Effector CD8-positive, alpha-beta T cell (primary cell): ENCODE data around the gene CTNNBL1.

ENCODE experiments used
- DNase-seq: peaks from one replicate; lab custom pipeline; 2025; lab: John Stamatoyannopoulos, UW

CTNNBL1 gene

DNA sequence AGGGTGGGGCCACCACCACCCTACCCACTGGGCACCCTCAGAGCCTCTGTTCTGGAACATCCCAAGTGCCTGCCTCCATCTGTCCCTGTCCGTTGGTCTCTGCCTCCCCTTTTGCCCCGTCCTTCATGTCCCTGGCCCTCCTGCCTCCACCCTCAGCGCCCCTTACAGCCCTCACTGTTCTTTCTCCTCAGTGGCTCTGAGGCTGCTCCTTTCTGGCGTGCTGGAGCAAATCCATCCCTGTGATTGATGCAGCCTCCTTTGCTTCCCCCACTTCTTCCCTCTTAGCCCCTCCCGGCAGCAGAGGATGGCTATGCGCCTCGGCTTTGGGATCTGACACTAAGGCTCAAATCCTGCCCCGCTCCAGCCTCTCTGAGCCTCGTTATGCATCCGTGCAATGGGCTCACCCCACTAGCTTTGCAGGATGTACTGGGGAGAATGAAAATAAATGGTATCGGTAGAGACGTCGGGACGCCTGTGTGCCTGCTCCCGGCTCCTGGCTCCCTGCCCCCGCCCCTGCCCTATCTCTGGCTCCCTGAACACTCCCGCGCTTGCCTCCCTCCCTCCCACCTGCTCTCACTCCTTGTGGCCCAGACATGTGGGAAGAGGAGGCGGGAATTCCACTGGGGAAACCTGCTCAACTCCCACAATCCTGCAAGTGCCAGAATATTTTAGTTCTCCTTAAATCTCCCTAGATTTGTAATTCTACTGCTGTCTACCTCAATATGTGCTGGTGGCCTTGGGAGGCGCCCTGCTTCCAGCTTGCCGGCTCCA is 222.2 kb downstream of the CTNNBL1 start:
- DNase-seq, result no peak

DNA sequence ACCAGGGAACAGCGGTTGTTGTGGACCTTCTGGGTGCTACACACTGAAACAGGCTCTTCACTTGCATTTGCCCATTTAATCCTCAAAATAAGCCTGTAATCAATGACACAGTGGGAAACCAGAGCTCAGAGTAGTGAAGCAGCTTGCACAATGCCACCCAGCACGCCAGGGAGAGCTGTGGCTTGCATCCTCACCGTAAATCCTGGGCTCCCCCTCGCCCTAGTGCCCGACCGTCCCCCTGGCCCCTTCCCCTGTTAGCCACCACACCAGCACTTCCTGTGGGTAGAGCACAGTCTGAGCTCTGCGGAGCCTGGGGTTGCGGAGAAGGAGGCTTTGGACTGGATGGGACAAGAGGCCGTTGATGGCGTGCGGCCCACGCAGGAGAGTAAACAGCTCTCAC is 223.6 kb downstream of the CTNNBL1 start:
- no peak for DNase-seq

DNA sequence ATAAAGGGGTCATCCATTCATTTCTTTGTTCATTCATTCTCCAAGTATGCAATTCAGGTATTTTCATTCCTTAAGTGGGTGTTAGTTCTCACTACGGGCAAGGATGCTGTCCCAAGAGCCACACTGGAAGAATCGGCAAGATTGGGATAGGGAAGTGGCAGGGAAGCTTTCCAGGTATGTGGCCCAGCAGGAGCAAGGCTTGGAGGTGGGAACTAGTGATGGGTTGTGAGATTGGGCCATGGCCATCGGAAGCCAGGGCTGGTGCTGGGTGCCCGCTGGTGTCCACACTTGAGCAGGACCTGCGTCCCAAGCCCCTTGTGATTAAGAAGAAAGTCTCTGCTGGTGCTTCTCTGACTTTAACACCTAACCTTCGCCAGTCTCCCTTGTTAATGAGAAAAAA is 224.2 kb downstream of the CTNNBL1 start:
- no peak for DNase-seq

DNA sequence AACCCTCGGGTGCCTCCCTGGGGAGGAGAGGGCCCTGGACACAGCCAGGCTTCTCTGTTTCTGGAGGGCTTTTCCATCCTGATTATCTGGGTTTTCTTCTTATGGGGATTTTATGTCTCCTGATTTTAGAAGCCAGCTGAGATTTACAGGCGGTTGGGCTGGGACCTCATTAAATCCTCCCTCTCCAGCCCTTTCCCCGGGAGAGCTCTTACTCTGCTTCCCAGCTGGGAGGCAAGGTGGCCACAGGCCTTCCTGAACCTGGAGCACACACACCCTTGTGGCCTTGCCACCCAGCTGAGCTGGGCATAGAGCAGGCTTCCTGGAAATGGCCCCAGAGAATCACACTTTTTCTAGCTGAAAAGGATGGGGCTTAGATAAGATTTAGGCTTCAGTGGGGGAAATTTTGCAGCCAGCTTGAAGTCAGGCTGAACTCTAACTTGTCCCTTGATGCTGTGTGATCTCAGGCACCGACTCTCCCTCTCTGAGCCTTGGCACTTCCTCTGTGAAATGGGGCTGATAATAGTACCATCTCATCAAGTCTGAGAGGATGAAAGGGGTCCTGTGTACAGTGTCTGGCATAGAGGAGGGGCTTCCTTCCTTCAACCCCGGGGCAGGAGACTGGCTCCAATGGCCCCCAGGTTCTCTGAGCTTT is 225.7 kb downstream of the CTNNBL1 start:
- no peak for DNase-seq

DNA sequence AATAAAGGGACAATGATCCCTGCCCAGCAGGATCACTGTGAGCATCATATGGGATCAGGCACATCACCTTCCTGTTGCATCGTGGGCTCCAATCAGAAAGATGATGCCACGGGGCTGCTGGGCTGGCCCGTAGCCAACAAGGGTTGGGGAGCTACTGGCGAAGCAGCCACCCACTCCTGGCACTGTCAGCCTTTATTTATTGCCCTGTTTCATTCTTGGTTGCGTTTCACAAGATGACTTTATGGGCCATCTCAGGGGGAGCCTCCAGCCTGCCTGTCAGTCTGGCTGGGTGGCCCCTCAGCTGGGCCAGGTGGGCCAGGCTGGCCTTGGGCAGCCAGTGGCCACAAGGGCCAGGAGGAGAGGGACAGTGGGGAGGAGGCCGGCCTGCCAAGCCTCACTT is 226.4 kb downstream of the CTNNBL1 start:
- no peak for DNase-seq

DNA sequence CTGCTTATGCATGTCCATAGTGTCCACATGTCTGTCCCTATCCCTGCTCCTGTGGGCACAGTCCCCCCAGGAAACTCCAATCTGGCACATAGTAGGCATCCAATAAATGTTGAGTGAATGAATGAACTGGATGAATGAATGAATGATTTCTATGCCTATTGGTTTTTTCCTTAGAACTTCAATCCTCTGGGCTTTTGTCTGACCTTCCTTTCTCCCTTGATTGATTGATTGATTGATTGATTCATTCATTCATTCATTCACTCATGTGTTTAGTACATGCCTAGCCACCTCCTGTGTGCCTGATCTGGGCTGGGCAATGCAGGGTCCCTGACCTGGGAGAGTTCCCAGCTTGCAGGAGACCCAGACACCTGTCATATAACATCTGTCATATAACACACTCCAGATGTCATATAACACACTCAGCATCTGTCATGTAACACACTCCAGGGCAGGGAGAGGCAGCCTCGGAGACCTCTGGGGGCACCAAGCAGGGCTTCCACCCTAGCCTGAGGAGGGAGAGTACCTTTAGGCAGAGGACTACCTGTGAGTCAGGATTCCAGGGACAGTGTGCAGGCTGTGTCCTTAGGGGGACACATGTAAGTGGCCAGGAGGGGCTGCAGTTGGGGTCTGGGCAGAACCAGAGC is 227.0 kb downstream of the CTNNBL1 start:
- no peak for DNase-seq

DNA sequence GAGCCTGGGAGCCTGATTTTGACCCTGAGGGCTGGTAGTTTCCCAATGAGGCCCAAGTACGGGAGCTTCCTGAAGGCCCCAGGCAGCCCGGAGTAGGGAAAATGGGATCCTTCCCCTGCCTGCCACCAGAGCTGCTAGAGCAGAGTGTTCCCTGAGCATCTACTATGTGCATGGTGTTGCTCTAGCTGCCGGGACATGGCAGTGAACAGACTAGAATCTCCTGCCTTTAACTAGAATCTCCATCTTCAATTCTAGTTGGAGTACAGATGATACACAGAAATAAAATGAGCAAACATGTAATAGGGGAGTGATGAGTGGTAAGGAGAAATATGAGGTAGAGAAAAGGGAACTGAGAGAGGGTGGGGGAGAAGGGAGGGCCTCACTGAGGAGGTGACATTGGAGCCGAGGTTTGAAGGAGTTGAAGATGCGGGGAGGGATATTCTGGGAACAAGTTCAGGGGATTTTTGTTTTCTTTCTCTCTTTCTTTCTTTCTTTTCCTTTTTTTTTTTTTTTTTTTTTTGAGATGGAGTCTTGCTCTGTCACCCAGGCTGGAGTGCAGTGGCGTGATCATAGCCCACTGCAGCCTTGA is 227.6 kb downstream of the CTNNBL1 start:
- no peak for DNase-seq
